ENCODE measurements around the gene THSD4. TPM values are rescaled to one million over a fixed set of nuclear protein-coding genes. Genes with fewer than 3 reads are reported as not detected.

The THSD4 gene
- total RNA-seq, 1 donor from 2014 or later = 2.5 TPM

DNA sequence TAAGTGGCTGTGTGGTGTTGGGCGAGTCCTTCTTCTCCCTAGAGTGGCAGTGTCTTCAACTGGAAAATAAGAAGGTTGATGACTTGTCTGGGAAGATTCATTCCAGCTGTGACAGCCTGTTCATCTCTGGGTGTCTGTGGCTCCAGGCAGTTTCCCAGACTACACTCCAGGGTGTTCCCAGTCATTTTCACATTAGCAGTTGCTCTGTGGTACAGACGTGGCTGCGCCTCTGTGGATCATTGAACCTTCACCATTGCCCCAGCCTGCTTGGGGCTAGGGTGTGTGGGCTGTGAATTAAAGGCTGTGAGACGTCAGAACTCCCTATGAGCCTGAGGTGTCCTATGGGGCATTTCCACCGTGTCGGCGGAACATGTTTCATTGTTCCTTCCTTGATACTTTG lies 455.5 kb downstream of the THSD4 start:
- Histone ChIP-seq H3K4me1 (ENCODE audit: insufficient read depth, low read length) (peaks cover 6% of the 10 kb centered on the region), H3K9me3 (ENCODE audit: insufficient read depth, low read depth, low read length) (no peaks in the 10 kb centered on the region), H3K36me3 (ENCODE audit: insufficient read depth, low read length) (no peaks in the 10 kb centered on the region), H3K4me2 (ENCODE audit: low read length) (no peak overlapping the region), H2AFZ (ENCODE audit: low read depth, low read length) (no peak overlapping the region), H3K27ac (ENCODE audit: low read depth, low read length) (no peak overlapping the region), H3K4me3 (ENCODE audit: insufficient read depth, low read depth, low read length) (no peak overlapping the region), H4K20me1 (ENCODE audit: insufficient read depth, low read length) (peaks cover 7% of the 10 kb centered on the region), H3K9ac (ENCODE audit: low read length) (no peak overlapping the region), H3K79me2 (ENCODE audit: insufficient read depth, low read length) (no peaks in the 10 kb centered on the region), H3K27me3 (ENCODE audit: insufficient read depth, low read length) (peaks cover 17% of the 10 kb centered on the region)
- DNase-seq (ENCODE audit: low read depth) = no peak
- no peak overlapping the region for H3K27ac Mint-ChIP-seq (ENCODE audit: unreplicated experiment)
- H3K9me3 Mint-ChIP-seq (ENCODE audit: unreplicated experiment) = peaks cover 3% of the 10 kb centered on the region
- H3K4me1 Mint-ChIP-seq (ENCODE audit: low read depth, unreplicated experiment) = peaks cover 10% of the 10 kb centered on the region
- FAIRE-seq = no peak
- H3K27me3 Mint-ChIP-seq (ENCODE audit: low read depth, unreplicated experiment) = no peaks in the 10 kb centered on the region
- H3K4me3 Mint-ChIP-seq (ENCODE audit: unreplicated experiment) = no peak overlapping the region
- no peak for TF ChIP-seq EZH2 (IDR thresholded peaks at IDR 0.05; ENCODE audit: insufficient read depth, low read length)
- TF ChIP-seq, protein P1, sequence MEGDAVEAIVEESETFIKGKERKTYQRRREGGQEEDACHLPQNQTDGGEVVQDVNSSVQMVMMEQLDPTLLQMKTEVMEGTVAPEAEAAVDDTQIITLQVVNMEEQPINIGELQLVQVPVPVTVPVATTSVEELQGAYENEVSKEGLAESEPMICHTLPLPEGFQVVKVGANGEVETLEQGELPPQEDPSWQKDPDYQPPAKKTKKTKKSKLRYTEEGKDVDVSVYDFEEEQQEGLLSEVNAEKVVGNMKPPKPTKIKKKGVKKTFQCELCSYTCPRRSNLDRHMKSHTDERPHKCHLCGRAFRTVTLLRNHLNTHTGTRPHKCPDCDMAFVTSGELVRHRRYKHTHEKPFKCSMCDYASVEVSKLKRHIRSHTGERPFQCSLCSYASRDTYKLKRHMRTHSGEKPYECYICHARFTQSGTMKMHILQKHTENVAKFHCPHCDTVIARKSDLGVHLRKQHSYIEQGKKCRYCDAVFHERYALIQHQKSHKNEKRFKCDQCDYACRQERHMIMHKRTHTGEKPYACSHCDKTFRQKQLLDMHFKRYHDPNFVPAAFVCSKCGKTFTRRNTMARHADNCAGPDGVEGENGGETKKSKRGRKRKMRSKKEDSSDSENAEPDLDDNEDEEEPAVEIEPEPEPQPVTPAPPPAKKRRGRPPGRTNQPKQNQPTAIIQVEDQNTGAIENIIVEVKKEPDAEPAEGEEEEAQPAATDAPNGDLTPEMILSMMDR (IDR thresholded peaks at IDR 0.05; ENCODE audit: insufficient read depth, low read depth, low read length) = no peak
- H3K36me3 Mint-ChIP-seq (ENCODE audit: low read depth, unreplicated experiment) = no peaks in the 10 kb centered on the region

DNA sequence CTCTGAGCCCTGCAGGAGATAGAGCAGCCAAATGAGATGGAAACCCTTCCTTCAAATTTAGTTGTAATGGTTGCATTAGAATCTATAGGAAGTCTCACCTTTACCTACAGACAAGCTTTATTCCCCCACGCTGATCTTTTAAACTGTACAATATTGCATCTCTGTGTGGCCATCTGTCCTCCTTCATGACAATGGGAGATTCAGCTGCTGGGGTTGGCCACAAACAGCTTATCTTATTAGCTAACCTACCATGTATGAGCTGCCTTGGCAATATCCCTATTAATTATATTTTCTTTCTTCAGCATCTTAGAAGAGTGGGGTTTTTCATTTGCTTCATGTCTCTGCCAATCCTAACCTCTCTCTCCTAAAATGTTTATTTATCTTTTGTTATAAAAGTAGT lies 456.4 kb downstream of the THSD4 start:
- Histone ChIP-seq H3K4me3 (ENCODE audit: insufficient read depth, low read depth, low read length) (no peak overlapping the region), H3K36me3 (ENCODE audit: insufficient read depth, low read length) (no peaks in the 10 kb centered on the region), H3K27ac (ENCODE audit: low read depth, low read length) (no peak overlapping the region), H3K79me2 (ENCODE audit: insufficient read depth, low read length) (no peaks in the 10 kb centered on the region), H3K4me2 (ENCODE audit: low read length) (no peak overlapping the region), H3K9me3 (ENCODE audit: insufficient read depth, low read depth, low read length) (no peaks in the 10 kb centered on the region), H3K27me3 (ENCODE audit: insufficient read depth, low read length) (peaks cover 13% of the 10 kb centered on the region), H4K20me1 (ENCODE audit: insufficient read depth, low read length) (peaks cover 7% of the 10 kb centered on the region), H3K9ac (ENCODE audit: low read length) (no peak overlapping the region), H2AFZ (ENCODE audit: low read depth, low read length) (no peak overlapping the region), H3K4me1 (ENCODE audit: insufficient read depth, low read length) (peaks cover 6% of the 10 kb centered on the region)
- Mint-ChIP-seq H3K36me3 (ENCODE audit: low read depth, unreplicated experiment) (no peaks in the 10 kb centered on the region), H3K27ac (ENCODE audit: unreplicated experiment) (no peak overlapping the region), H3K9me3 (ENCODE audit: unreplicated experiment) (peaks cover 3% of the 10 kb centered on the region), H3K27me3 (ENCODE audit: low read depth, unreplicated experiment) (no peaks in the 10 kb centered on the region), H3K4me3 (ENCODE audit: unreplicated experiment) (no peak overlapping the region), H3K4me1 (ENCODE audit: low read depth, unreplicated experiment) (peaks cover 10% of the 10 kb centered on the region)
- no peak for FAIRE-seq
- no peak for DNase-seq (ENCODE audit: low read depth)
- no peak for TF ChIP-seq EZH2 (IDR thresholded peaks at IDR 0.05; ENCODE audit: insufficient read depth, low read length)
- TF ChIP-seq, protein P1 (IDR thresholded peaks at IDR 0.05; ENCODE audit: insufficient read depth, low read depth, low read length) = no peak

DNA sequence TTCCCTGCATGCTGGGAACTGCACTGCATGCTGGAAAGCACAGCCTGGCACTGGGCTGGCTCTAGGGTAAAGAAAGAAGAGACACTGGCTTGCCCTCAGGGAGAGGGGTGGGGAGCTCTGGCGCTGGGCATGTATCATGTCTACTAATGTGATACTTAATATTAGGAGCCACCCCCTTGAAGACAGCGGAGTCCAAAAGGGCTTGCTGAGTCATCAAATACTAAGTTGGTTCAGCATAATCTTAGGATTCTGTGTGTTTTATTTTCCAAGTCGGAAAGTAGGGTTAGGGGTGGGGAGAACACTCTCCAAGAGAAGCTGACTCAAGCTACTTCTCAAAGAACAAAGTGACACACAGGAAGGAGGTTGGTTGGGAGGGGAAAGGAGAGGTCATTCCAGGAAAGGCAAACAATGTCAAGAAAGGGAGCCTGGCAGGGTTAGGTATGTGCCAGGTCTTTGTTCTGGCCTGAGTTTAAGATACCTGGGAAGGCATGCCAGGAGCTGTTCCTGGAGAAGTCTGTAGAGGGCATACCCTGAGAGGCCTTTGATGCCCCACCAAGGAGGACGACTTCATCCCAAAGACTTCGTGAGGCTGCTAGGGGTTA lies 457.3 kb downstream of the THSD4 start:
- FAIRE-seq = no peak
- H3K4me3 ChIP-seq (ENCODE audit: insufficient read depth, low read depth, low read length) = no peak overlapping the region
- peaks cover 9% of the 10 kb centered on the region for H3K4me1 Mint-ChIP-seq (ENCODE audit: low read depth, unreplicated experiment)

More for the DNA sequence above, 457.3 kb downstream of the THSD4 start:
- no peak overlapping the region for H2AFZ ChIP-seq (ENCODE audit: low read depth, low read length)
- peak overlapping the region; percentile 11 for H3K4me2 ChIP-seq (ENCODE audit: low read length)
- H3K9ac ChIP-seq (ENCODE audit: low read length) = no peak overlapping the region
- TF ChIP-seq, protein P1 (IDR thresholded peaks at IDR 0.05; ENCODE audit: insufficient read depth, low read depth, low read length) = no peak
- TF ChIP-seq EZH2 (IDR thresholded peaks at IDR 0.05; ENCODE audit: insufficient read depth, low read length) = no peak
- peak; percentile 27 for DNase-seq (ENCODE audit: low read depth)
- peaks cover 5% of the 10 kb centered on the region for H4K20me1 ChIP-seq (ENCODE audit: insufficient read depth, low read length)
- no peak overlapping the region for H3K27ac ChIP-seq (ENCODE audit: low read depth, low read length)
- H3K36me3 Mint-ChIP-seq (ENCODE audit: low read depth, unreplicated experiment) = no peaks in the 10 kb centered on the region
- H3K79me2 ChIP-seq (ENCODE audit: insufficient read depth, low read length) = no peaks in the 10 kb centered on the region
- no peak overlapping the region for H3K4me3 Mint-ChIP-seq (ENCODE audit: unreplicated experiment)
- H3K9me3 Mint-ChIP-seq (ENCODE audit: unreplicated experiment) = peaks cover 3% of the 10 kb centered on the region
- peaks cover 6% of the 10 kb centered on the region for H3K4me1 ChIP-seq (ENCODE audit: insufficient read depth, low read length)
- no peaks in the 10 kb centered on the region for H3K9me3 ChIP-seq (ENCODE audit: insufficient read depth, low read depth, low read length)
- H3K27ac Mint-ChIP-seq (ENCODE audit: unreplicated experiment) = no peak overlapping the region
- H3K27me3 Mint-ChIP-seq (ENCODE audit: low read depth, unreplicated experiment) = no peaks in the 10 kb centered on the region
- no peaks in the 10 kb centered on the region for H3K36me3 ChIP-seq (ENCODE audit: insufficient read depth, low read length)
- H3K27me3 ChIP-seq (ENCODE audit: insufficient read depth, low read length) = peaks cover 10% of the 10 kb centered on the region
